Measurements from ENCODE around the gene ZNF132. TPM values are rescaled to one million over a fixed set of nuclear protein-coding genes. Genes with fewer than 3 reads are reported as not detected.
"Not testable (repeated sequence)": the region's sequence is repeated elsewhere in the genome, so short reads cannot be mapped to it uniquely, and the experiment has no call there.

ZNF132 gene
- total and polyA plus RNA-seq, 5 donors from 2014 or later = 0.76 to 2.0 (median 0.96) TPM

- ATAC-seq (ENCODE audit: low read depth in 2 of 2); H3K4me3 ChIP-seq (ENCODE audit: low read depth, low read length); H3K9me3 Mint-ChIP-seq; H3K36me3 ChIP-seq (ENCODE audit: control insufficient read depth, insufficient read depth, low read length); H3K27ac ChIP-seq (ENCODE audit: insufficient read depth, low read length, poor library complexity, severe bottlenecking); H3K27ac Mint-ChIP-seq; H3K4me1 ChIP-seq (ENCODE audit: control insufficient read depth, insufficient read depth, low read length, poor library complexity, severe bottlenecking); DNase-seq; H3K9me3 ChIP-seq (ENCODE audit: control insufficient read depth in 2 of 2, low read length in 2 of 2); H3K27me3 ChIP-seq (ENCODE audit: control insufficient read depth, insufficient read depth, low read length): not testable (repeated sequence)
- Mint-ChIP-seq H3K4me3 (peak overlapping the region in 1 of 4 donors; percentile 82), H3K4me1 (peaks cover 6 to 24% (median 9%) of the 10 kb centered on the region in 4 donors), H3K36me3 (peaks cover 18% of the 10 kb centered on the region), H3K27me3 (peaks cover 16% of the 10 kb centered on the region)
Observed at GRCh38 chr19:58449980-58450379, 10.0 kb upstream of the ZNF132 start.

GRCh38 chr19:58448860-58449259 is 8.9 kb upstream of the ZNF132 start:
- H3K4me3 ChIP-seq (ENCODE audit: low read depth, low read length); H3K27me3 ChIP-seq (ENCODE audit: control insufficient read depth, insufficient read depth, low read length); DNase-seq; H3K27ac ChIP-seq (ENCODE audit: insufficient read depth, low read length, poor library complexity, severe bottlenecking); H3K4me3 Mint-ChIP-seq; ATAC-seq (ENCODE audit: low read depth in 2 of 2); H3K9me3 Mint-ChIP-seq; H3K9me3 ChIP-seq (ENCODE audit: control insufficient read depth in 2 of 2, low read length in 2 of 2); H3K4me1 ChIP-seq (ENCODE audit: control insufficient read depth, insufficient read depth, low read length, poor library complexity, severe bottlenecking); H3K36me3 ChIP-seq (ENCODE audit: control insufficient read depth, insufficient read depth, low read length); H3K27ac Mint-ChIP-seq: not testable (repeated sequence)
- Mint-ChIP-seq H3K36me3 (peaks cover 13% of the 10 kb centered on the region), H3K27me3 (peaks cover 18% of the 10 kb centered on the region), H3K4me1 (peaks cover 4 to 24% (median 7%) of the 10 kb centered on the region in 4 donors)

GRCh38 chr19:58442986-58443385 is 3.0 kb upstream of the ZNF132 start:
- not testable (repeated sequence) for H3K4me3 Mint-ChIP-seq; H3K9me3 ChIP-seq (ENCODE audit: control insufficient read depth in 2 of 2, low read length in 2 of 2); ATAC-seq (ENCODE audit: low read depth in 2 of 2); H3K36me3 ChIP-seq (ENCODE audit: control insufficient read depth, insufficient read depth, low read length); H3K27me3 ChIP-seq (ENCODE audit: control insufficient read depth, insufficient read depth, low read length); DNase-seq; H3K27ac ChIP-seq (ENCODE audit: insufficient read depth, low read length, poor library complexity, severe bottlenecking); H3K36me3 Mint-ChIP-seq; H3K4me3 ChIP-seq (ENCODE audit: low read depth, low read length); H3K27ac Mint-ChIP-seq
- peaks cover 17% of the 10 kb centered on the region for H3K4me1 ChIP-seq (ENCODE audit: control insufficient read depth, insufficient read depth, low read length, poor library complexity, severe bottlenecking)
- Mint-ChIP-seq H3K27me3 (peaks cover 15% of the 10 kb centered on the region), H3K4me1 (peaks cover 5 to 28% (median 6%) of the 10 kb centered on the region in 4 donors), H3K9me3 (peaks cover 2 to 22% (median 8%) of the 10 kb centered on the region in 7 donors)

GRCh38 chr19:58440556-58440955 is 603 bp upstream of the ZNF132 start:
- Mint-ChIP-seq H3K27me3 (peaks cover 7% of the 10 kb centered on the region), H3K4me1 (peaks cover 5 to 35% (median 8%) of the 10 kb centered on the region in 4 donors), H3K4me3 (peak overlapping the region; percentile 86 to 98 (median 96)), H3K27ac (peak overlapping the region; percentile 92 to 98 (median 95)), H3K36me3 (peaks cover 28% of the 10 kb centered on the region), H3K9me3 (peaks cover 2 to 42% (median 16%) of the 10 kb centered on the region in 7 donors)
- Histone ChIP-seq H3K36me3 (ENCODE audit: control insufficient read depth, insufficient read depth, low read length) (peaks cover 21% of the 10 kb centered on the region), H3K27ac (ENCODE audit: insufficient read depth, low read length, poor library complexity, severe bottlenecking) (peak overlapping the region; percentile 87), H3K9me3 (ENCODE audit: control insufficient read depth in 2 of 2, low read length in 2 of 2) (peaks cover 21 to 25% of the 10 kb centered on the region in 2 experiments), H3K4me1 (ENCODE audit: control insufficient read depth, insufficient read depth, low read length, poor library complexity, severe bottlenecking) (peaks cover 17% of the 10 kb centered on the region), H3K27me3 (ENCODE audit: control insufficient read depth, insufficient read depth, low read length) (peaks cover 5% of the 10 kb centered on the region), H3K4me3 (ENCODE audit: low read depth, low read length) (peak overlapping the region; percentile 74)
- ATAC-seq (ENCODE audit: low read depth in 2 of 2) (no peak), DNase-seq (no peak)

GRCh38 chr19:58434217-58434616 is 5.7 kb downstream of the ZNF132 start:
- Mint-ChIP-seq H3K27me3 (no peaks in the 10 kb centered on the region), H3K4me1 (peaks cover 0 to 14% (median 4%) of the 10 kb centered on the region in 4 donors), H3K4me3 (no peak overlapping the region), H3K27ac (no peak overlapping the region), H3K36me3 (peaks cover 43% of the 10 kb centered on the region), H3K9me3 (peaks cover 0 to 80% (median 35%) of the 10 kb centered on the region in 7 donors)
- Histone ChIP-seq H3K9me3 (ENCODE audit: control insufficient read depth in 2 of 2, low read length in 2 of 2) (peaks cover 74 to 88% of the 10 kb centered on the region in 2 experiments), H3K4me3 (ENCODE audit: low read depth, low read length) (no peak overlapping the region), H3K36me3 (ENCODE audit: control insufficient read depth, insufficient read depth, low read length) (peaks cover 40% of the 10 kb centered on the region), H3K4me1 (ENCODE audit: control insufficient read depth, insufficient read depth, low read length, poor library complexity, severe bottlenecking) (peaks cover 3% of the 10 kb centered on the region), H3K27ac (ENCODE audit: insufficient read depth, low read length, poor library complexity, severe bottlenecking) (no peak overlapping the region), H3K27me3 (ENCODE audit: control insufficient read depth, insufficient read depth, low read length) (no peaks in the 10 kb centered on the region)
- ATAC-seq (ENCODE audit: low read depth in 2 of 2) (no peak), DNase-seq (no peak)

GRCh38 chr19:58429745-58430144 is 10.2 kb downstream of the ZNF132 start:
- Mint-ChIP-seq H3K4me1 (no peaks in the 10 kb centered on the region), H3K27ac (no peak overlapping the region), H3K27me3 (no peaks in the 10 kb centered on the region), H3K4me3 (no peak overlapping the region), H3K36me3 (peaks cover 20% of the 10 kb centered on the region), H3K9me3 (peaks cover 0 to 46% (median 27%) of the 10 kb centered on the region in 7 donors)
- ATAC-seq (ENCODE audit: low read depth in 2 of 2) (no peak), DNase-seq (no peak)
- Histone ChIP-seq H3K27ac (ENCODE audit: insufficient read depth, low read length, poor library complexity, severe bottlenecking) (no peak overlapping the region), H3K4me3 (ENCODE audit: low read depth, low read length) (no peak overlapping the region), H3K27me3 (ENCODE audit: control insufficient read depth, insufficient read depth, low read length) (no peaks in the 10 kb centered on the region), H3K9me3 (ENCODE audit: control insufficient read depth in 2 of 2, low read length in 2 of 2) (peaks cover 59 to 71% of the 10 kb centered on the region in 2 experiments), H3K4me1 (ENCODE audit: control insufficient read depth, insufficient read depth, low read length, poor library complexity, severe bottlenecking) (no peaks in the 10 kb centered on the region), H3K36me3 (ENCODE audit: control insufficient read depth, insufficient read depth, low read length) (peaks cover 11% of the 10 kb centered on the region)

- H3K36me3 ChIP-seq (ENCODE audit: control insufficient read depth, insufficient read depth, low read length) = no peaks in the 10 kb centered on the region
Observed at GRCh38 chr19:58428617-58429016, 11.3 kb downstream of the ZNF132 start.

GRCh38 chr19:58417071-58417470 is 22.9 kb downstream of the ZNF132 start:
- DNase-seq = no peak
- Histone ChIP-seq H3K27ac (ENCODE audit: insufficient read depth, low read length, poor library complexity, severe bottlenecking) (no peak overlapping the region), H3K4me3 (ENCODE audit: low read depth, low read length) (no peak overlapping the region), H3K4me1 (ENCODE audit: control insufficient read depth, insufficient read depth, low read length, poor library complexity, severe bottlenecking) (no peaks in the 10 kb centered on the region), H3K27me3 (ENCODE audit: control insufficient read depth, insufficient read depth, low read length) (no peaks in the 10 kb centered on the region), H3K9me3 (ENCODE audit: control insufficient read depth in 2 of 2, low read length in 2 of 2) (no peaks in the 10 kb centered on the region), H3K36me3 (ENCODE audit: control insufficient read depth, insufficient read depth, low read length) (peaks cover 22% of the 10 kb centered on the region)
- no peak overlapping the region for H3K4me3 Mint-ChIP-seq
- H3K4me1 Mint-ChIP-seq = peaks cover 0 to 4% (median 0%) of the 10 kb centered on the region in 4 donors
- H3K36me3 Mint-ChIP-seq = peaks cover 25% of the 10 kb centered on the region
- no peaks in the 10 kb centered on the region for H3K27me3 Mint-ChIP-seq
- ATAC-seq (ENCODE audit: low read depth in 2 of 2) = no peak
- H3K9me3 Mint-ChIP-seq = no peaks in the 10 kb centered on the region
- H3K27ac Mint-ChIP-seq = no peak overlapping the region

More at GRCh38 chr19:58428617-58429016, 11.3 kb downstream of the ZNF132 start:
- ATAC-seq (ENCODE audit: low read depth in 2 of 2) (no peak), DNase-seq (no peak)
- Histone ChIP-seq H3K4me1 (ENCODE audit: control insufficient read depth, insufficient read depth, low read length, poor library complexity, severe bottlenecking) (no peaks in the 10 kb centered on the region), H3K27ac (ENCODE audit: insufficient read depth, low read length, poor library complexity, severe bottlenecking) (no peak overlapping the region), H3K4me3 (ENCODE audit: low read depth, low read length) (no peak overlapping the region), H3K27me3 (ENCODE audit: control insufficient read depth, insufficient read depth, low read length) (no peaks in the 10 kb centered on the region), H3K9me3 (ENCODE audit: control insufficient read depth in 2 of 2, low read length in 2 of 2) (peaks cover 48 to 60% of the 10 kb centered on the region in 2 experiments)
- peaks cover 13% of the 10 kb centered on the region for H3K36me3 Mint-ChIP-seq
- no peak overlapping the region for H3K27ac Mint-ChIP-seq
- no peaks in the 10 kb centered on the region for H3K4me1 Mint-ChIP-seq
- no peak overlapping the region for H3K4me3 Mint-ChIP-seq
- H3K27me3 Mint-ChIP-seq = no peaks in the 10 kb centered on the region
- peaks cover 0 to 39% (median 27%) of the 10 kb centered on the region in 7 donors for H3K9me3 Mint-ChIP-seq
